ENCODE results near the gene TRAF3IP3. TPM values are rescaled to one million over a fixed set of nuclear protein-coding genes. Genes with fewer than 3 reads are reported as not detected.

TRAF3IP3 gene
- total and polyA plus RNA-seq, 2 experiments from 2014 or later = 0.13 to 0.16 TPM

DNA sequence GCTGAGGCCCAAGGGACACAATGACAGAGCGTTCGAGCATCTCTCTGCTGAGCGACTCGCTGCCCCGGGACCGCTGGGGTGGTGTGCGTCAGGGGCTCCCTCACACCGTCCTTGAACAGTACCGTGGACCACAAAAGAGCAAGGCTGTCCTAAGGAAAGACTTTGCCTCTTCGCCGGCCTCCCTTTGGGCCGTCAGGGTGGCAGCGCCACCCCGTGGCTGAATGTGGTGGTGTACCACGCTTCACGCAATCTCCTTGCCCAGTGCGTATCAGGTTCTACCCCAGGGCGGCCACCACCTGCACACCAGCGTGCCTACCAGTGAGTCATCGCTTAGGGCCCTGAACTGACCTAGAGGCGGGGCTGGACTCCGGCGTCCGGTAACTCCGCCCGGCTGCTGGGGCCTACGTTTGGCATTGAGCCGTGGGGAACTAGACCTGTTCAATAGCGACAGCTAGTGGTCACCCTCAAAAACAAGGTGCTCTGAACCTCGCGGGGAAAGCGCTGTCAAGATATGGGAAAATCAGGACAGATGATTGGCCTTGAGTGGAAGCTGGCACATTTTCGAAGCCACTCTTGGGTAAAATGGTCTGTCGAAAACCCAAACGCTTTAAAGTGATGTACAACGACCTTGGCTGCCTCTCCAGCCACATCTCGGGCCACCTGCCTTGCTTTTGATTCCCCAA is 8.1 kb upstream of the TRAF3IP3 start:
- no peaks in the 10 kb centered on the region for H3K79me2 ChIP-seq
- H3K9me2 ChIP-seq (replicated peaks; ENCODE audit: insufficient read depth) = no peaks in the 10 kb centered on the region
- no peak overlapping the region for H3K4me3 ChIP-seq
- no peaks in the 10 kb centered on the region for H3K4me1 ChIP-seq (ENCODE audit: insufficient read depth)
- H3K27me3 ChIP-seq = no peaks in the 10 kb centered on the region
- peak overlapping the region; percentile 22 for H3K27ac ChIP-seq
- H2AFZ ChIP-seq = peak overlapping the region; percentile 34
- TF ChIP-seq CTCF (IDR thresholded peaks at IDR 0.05; ENCODE audit: poor library complexity) = peak; percentile 99
- no peak for TF ChIP-seq EZH2phosphoT487 (IDR thresholded peaks at IDR 0.05; ENCODE audit: low read depth, severe bottlenecking, unreplicated experiment)
- H3K4me2 ChIP-seq = peak overlapping the region; percentile 68
- 10% methylated on average over 37 of the region's 37 CpGs for WGBS (ENCODE audit: low lambda C conversion rate, missing lambda C conversion rate)
- H3K9me3 ChIP-seq (ENCODE audit: low read depth) = no peaks in the 10 kb centered on the region
- DNase-seq (ENCODE audit: low spot score) = peak; percentile 97
- H3K36me3 ChIP-seq (replicated peaks; ENCODE audit: insufficient read depth, low read depth) = no peaks in the 10 kb centered on the region
- H4K20me1 ChIP-seq (ENCODE audit: insufficient read depth, poor library complexity, severe bottlenecking) = no peaks in the 10 kb centered on the region

GRCh38 chr1:209748620-209749019 is 7.2 kb upstream of the TRAF3IP3 start:
- no peak for TF ChIP-seq EZH2 (IDR thresholded peaks at IDR 0.05; ENCODE audit: borderline replicate concordance)
- TF ChIP-seq EZH2phosphoT487 (IDR thresholded peaks at IDR 0.05; ENCODE audit: low read depth, severe bottlenecking, unreplicated experiment) = no peak
- no peak for TF ChIP-seq CTCF (IDR thresholded peaks at IDR 0.05; ENCODE audit: poor library complexity)
- WGBS (ENCODE audit: low lambda C conversion rate, missing lambda C conversion rate) = 66% methylated on average over 4 of the region's 4 CpGs
- Histone ChIP-seq H3K9me2 (replicated peaks; ENCODE audit: insufficient read depth) (no peaks in the 10 kb centered on the region), H3K36me3 (replicated peaks; ENCODE audit: insufficient read depth, low read depth) (no peaks in the 10 kb centered on the region), H4K20me1 (ENCODE audit: insufficient read depth, poor library complexity, severe bottlenecking) (no peaks in the 10 kb centered on the region), H3K27ac (no peak overlapping the region), H3K27me3 (no peaks in the 10 kb centered on the region), H3K4me3 (no peak overlapping the region), H2AFZ (no peak overlapping the region), H3K4me2 (no peak overlapping the region), H3K79me2 (no peaks in the 10 kb centered on the region), H3K4me1 (ENCODE audit: insufficient read depth) (no peaks in the 10 kb centered on the region), H3K9me3 (ENCODE audit: low read depth) (no peaks in the 10 kb centered on the region)
- DNase-seq (ENCODE audit: low spot score) = no peak

GRCh38 chr1:209749205-209749604 is 6.6 kb upstream of the TRAF3IP3 start:
- no peaks in the 10 kb centered on the region for H3K79me2 ChIP-seq
- no peaks in the 10 kb centered on the region for H3K36me3 ChIP-seq (replicated peaks; ENCODE audit: insufficient read depth, low read depth)
- H3K4me1 ChIP-seq (ENCODE audit: insufficient read depth) = no peaks in the 10 kb centered on the region
- no peak overlapping the region for H3K27ac ChIP-seq
- WGBS (ENCODE audit: low lambda C conversion rate, missing lambda C conversion rate) = 74% methylated on average over 2 of the region's 2 CpGs
- H4K20me1 ChIP-seq (ENCODE audit: insufficient read depth, poor library complexity, severe bottlenecking) = no peaks in the 10 kb centered on the region
- no peak overlapping the region for H2AFZ ChIP-seq
- no peak for TF ChIP-seq CTCF (IDR thresholded peaks at IDR 0.05; ENCODE audit: poor library complexity)
- TF ChIP-seq EZH2 (IDR thresholded peaks at IDR 0.05; ENCODE audit: borderline replicate concordance) = no peak
- no peak for TF ChIP-seq EZH2phosphoT487 (IDR thresholded peaks at IDR 0.05; ENCODE audit: low read depth, severe bottlenecking, unreplicated experiment)
- no peak for DNase-seq (ENCODE audit: low spot score)
- no peak overlapping the region for H3K4me3 ChIP-seq
- no peaks in the 10 kb centered on the region for H3K9me2 ChIP-seq (replicated peaks; ENCODE audit: insufficient read depth)
- no peaks in the 10 kb centered on the region for H3K27me3 ChIP-seq
- H3K9me3 ChIP-seq (ENCODE audit: low read depth) = no peaks in the 10 kb centered on the region
- no peak overlapping the region for H3K4me2 ChIP-seq

All from hepatocyte (in vitro differentiated cells).